Panc1 (cell line): ENCODE measurements around the gene NFX1. TPM values are rescaled to one million over a fixed set of nuclear protein-coding genes. Genes with fewer than 3 reads are reported as not detected.

Experiments used
- ATAC-seq: fragments of 200-7000 bp; cut with Tn5 transposase; 2 replicates; pipeline ENCODE4 v1.9.1; 2020; ENCODE audit warnings: mild to moderate bottlenecking, moderate library complexity
- BruUV-seq: library from RNA; stranded (reverse); fragments of 400-500 nt; replicated peaks from 2 replicates; lab custom pipeline; 2021; lab: Mats Ljungman, UMichigan
- CTCF ChIA-PET: fragments of 300-600 bp; sonication (Branson Sonifier 250); formaldehyde crosslinking; loops from one replicate; lab custom pipeline; 2022; ENCODE audit warnings: antibody characterized with exemption; lab: Charles Lee
- POLR2A ChIA-PET: fragments of 300-600 bp; sonication (Branson Sonifier 250); formaldehyde crosslinking; loops from one replicate; lab custom pipeline; 2022; ENCODE audit warnings: antibody characterized with exemption; lab: Charles Lee
- DNase-seq: peaks from one replicate; pipeline ENCODE4 v3.0.0-alpha.2; 2010; ENCODE audit warnings: low read depth, low spot score
- H3K27ac ChIP-seq: 2 replicates; pipeline ENCODE4 v1.5.1; 2011; ENCODE audit warnings: mild to moderate bottlenecking, low read length, inconsistent platforms
- H3K27me3 ChIP-seq: fragments of 200-500 bp; sonication (Bioruptor generic); 2 replicates; pipeline ENCODE4 v1.6.0; 2014; ENCODE audit warnings: low read length, inconsistent platforms; ENCODE audit not compliant: control insufficient read depth, insufficient read depth
- H3K36me3 ChIP-seq: fragments of 200-500 bp; sonication (Bioruptor generic); 2 replicates; pipeline ENCODE4 v1.5.1; 2014; ENCODE audit warnings: inconsistent platforms, mild to moderate bottlenecking, low read length, moderate library complexity; ENCODE audit not compliant: control insufficient read depth, insufficient read depth
- H3K4me1 ChIP-seq: 2 replicates; pipeline ENCODE4 v1.5.1; 2011; ENCODE audit warnings: inconsistent platforms, mild to moderate bottlenecking, low read length, moderate library complexity; ENCODE audit not compliant: control insufficient read depth, insufficient read depth
- H3K4me3 ChIP-seq, 2 experiments: 2 replicates each; pipeline ENCODE4 v1.5.1; 2011 to 2012; ENCODE audit warnings: low read depth in 2 of 2, low read length in 2 of 2, mild to moderate bottlenecking in 2 of 2, inconsistent platforms in 1 of 2, moderate library complexity in 1 of 2
- H3K9me3 ChIP-seq: fragments of 200-500 bp; sonication (Bioruptor generic); 2 replicates; pipeline ENCODE4 v1.5.1; 2014; ENCODE audit warnings: low read depth, mild to moderate bottlenecking, inconsistent platforms, low read length, moderate library complexity; ENCODE audit not compliant: control insufficient read depth, insufficient read depth
- CTCF ChIP-seq: fragments of 450-650 bp; IDR thresholded peaks from 2 replicates; pipeline ENCODE4 v1.5.1; 2017; ENCODE audit warnings: mild to moderate bottlenecking
- POLR2AphosphoS5 ChIP-seq: IDR thresholded peaks from 2 replicates; pipeline ENCODE4 v1.6.1; 2012; ENCODE audit warnings: mild to moderate bottlenecking, low read depth, low read length, moderate library complexity
- REST ChIP-seq, 2 experiments: IDR thresholded peaks; 2 replicates each; pipeline ENCODE4 v1.6.1; 2011 to 2012; ENCODE audit warnings: low read depth in 2 of 2, control low read depth in 1 of 2, low read length in 1 of 2, mild to moderate bottlenecking in 1 of 2, moderate library complexity in 1 of 2; ENCODE audit not compliant: insufficient read depth in 1 of 2
- SIN3A ChIP-seq: IDR thresholded peaks from 2 replicates; pipeline ENCODE4 v1.6.1; 2012; ENCODE audit warnings: low read depth, mild to moderate bottlenecking, low read length, moderate library complexity, borderline replicate concordance; ENCODE audit not compliant: insufficient read depth
- TCF7L2 ChIP-seq: IDR thresholded peaks from 2 replicates; pipeline ENCODE4 v1.6.1; 2011; ENCODE audit warnings: mild to moderate bottlenecking, low read depth, low read length, inconsistent platforms
- in situ Hi-C: cut with HindIII; loops from 2 replicates; pipeline ENCODE4 v1.10.0; 2016; ENCODE audit warnings: low sequenced_read_pairs, low pct_unique_long_range_greater_than_20kb
- intact Hi-C: fragments of 100-400 bp; cut with micrococcal nuclease; formaldehyde crosslinking; loops from one replicate; pipeline ENCODE4 v1.10.0; 2022; ENCODE audit not compliant: unreplicated experiment
- total RNA-seq: library from RNA; stranded (reverse); gene quantifications from one replicate; pipeline ENCODE4 v1.2.1, GENCODE V29; 2021; ENCODE audit not compliant: unreplicated experiment

NFX1 gene
- total RNA-seq, 1 experiment from 2014 or later = 38.1 TPM

GRCh38 chr9:33273266-33273971 lies 16.9 kb upstream of the NFX1 start:
- H3K27me3 ChIP-seq = no peaks in the 10 kb centered on the region
- POLR2A ChIA-PET = interaction anchor here (0.6 kb wide), 1 partner anchor 237 kb away, joined by 3 read pairs; no protein-coding TSS in a partner anchor
- ATAC-seq (no peak), DNase-seq (no peak)
- no peak overlapping the region for H3K4me3 ChIP-seq
- TF ChIP-seq SIN3A = no peak
- intact Hi-C loops (no loop called here), in situ Hi-C loops (no loop called here)
- CTCF ChIA-PET = no interaction called here
- H3K36me3 ChIP-seq = peaks cover 36% of the 10 kb centered on the region
- H3K9me3 ChIP-seq = no peaks in the 10 kb centered on the region
- no TSS peak for BruUV-seq
- H3K4me1 ChIP-seq = no peaks in the 10 kb centered on the region
- H3K27ac ChIP-seq = no peak overlapping the region

DNA sequence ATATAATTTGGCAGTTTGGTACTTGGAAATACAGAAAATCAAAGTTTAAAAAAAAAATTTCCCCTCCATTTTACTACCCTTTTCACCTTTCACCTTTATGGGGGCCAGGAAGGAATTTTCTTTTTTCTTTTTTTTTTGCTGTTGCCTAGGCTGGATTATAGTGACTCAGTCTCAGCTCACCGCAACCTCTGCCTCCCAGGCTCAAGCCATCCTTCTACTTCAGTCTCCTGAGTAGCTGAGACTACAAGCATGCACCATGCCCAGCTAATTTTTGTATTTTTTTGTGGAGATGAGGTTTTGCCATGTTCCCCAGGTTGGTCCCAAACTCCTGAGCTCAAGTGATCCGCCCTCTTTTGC lies 16.4 kb upstream of the NFX1 start:
- DNase-seq (no peak), ATAC-seq (no peak)
- Histone ChIP-seq H3K27me3 (no peaks in the 10 kb centered on the region), H3K36me3 (peaks cover 32% of the 10 kb centered on the region), H3K27ac (no peak overlapping the region), H3K4me1 (no peaks in the 10 kb centered on the region), H3K9me3 (no peaks in the 10 kb centered on the region), H3K4me3 (no peak overlapping the region)
- no peak for TF ChIP-seq REST (IDR thresholded peaks at IDR 0.05; ENCODE audit: insufficient read depth in 1 of 2, low read depth in 2 of 2, low read length in 1 of 2)
- no peak for TF ChIP-seq TCF7L2
- no peak for TF ChIP-seq CTCF
- no peak for TF ChIP-seq SIN3A
- no peak for TF ChIP-seq POLR2AphosphoS5
- ChIA-PET CTCF (interaction anchor here (0.7 kb wide), 1 partner anchor 20 kb away, joined by 5 read pairs; no protein-coding TSS in a partner anchor), POLR2A (interaction anchor here (0.6 kb wide), 1 partner anchor 198 kb away, joined by 3 read pairs; no protein-coding TSS in a partner anchor)
- intact Hi-C loops (no loop called here), in situ Hi-C loops (no loop called here)
- BruUV-seq = no TSS peak

DNA sequence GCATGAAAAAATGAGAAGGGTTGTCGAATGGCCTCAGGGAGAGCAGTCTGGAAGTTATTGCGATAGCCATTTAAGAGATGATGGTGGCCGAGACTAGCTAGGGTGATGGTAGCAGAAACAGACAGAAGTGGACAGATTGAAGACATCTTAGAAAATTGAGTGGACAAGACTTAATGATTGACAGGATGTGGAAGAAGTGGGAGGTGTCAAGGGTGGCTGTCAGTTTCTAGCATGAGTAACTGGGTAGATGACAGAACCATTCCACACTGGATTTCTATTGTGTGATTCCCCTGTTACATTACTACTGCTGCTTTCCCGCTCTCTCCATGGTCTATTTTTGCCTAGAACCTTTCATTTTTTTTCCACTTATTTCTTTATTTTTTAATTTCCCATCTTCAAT lies 12.8 kb upstream of the NFX1 start:
- in situ Hi-C loops = no loop called here
- TF ChIP-seq REST (IDR thresholded peaks at IDR 0.05; ENCODE audit: insufficient read depth in 1 of 2, low read depth in 2 of 2, low read length in 1 of 2) = no peak
- TF ChIP-seq TCF7L2 = no peak
- TF ChIP-seq SIN3A = no peak
- TF ChIP-seq POLR2AphosphoS5 = no peak
- no peak for TF ChIP-seq CTCF
- Histone ChIP-seq H3K27me3 (no peaks in the 10 kb centered on the region), H3K4me3 (no peak overlapping the region), H3K9me3 (no peaks in the 10 kb centered on the region), H3K36me3 (peaks cover 28% of the 10 kb centered on the region), H3K4me1 (no peaks in the 10 kb centered on the region), H3K27ac (no peak overlapping the region)
- intact Hi-C loops = no loop called here
- DNase-seq (no peak), ATAC-seq (no peak)
- ChIA-PET CTCF (no interaction called here), POLR2A (no interaction called here)
- BruUV-seq = TSS peak; percentile 29
